HG03196 (cell line): ENCODE measurements around the gene CDRT15L2.
"Not testable (repeated sequence)": the region's sequence is repeated elsewhere in the genome, so short reads cannot be mapped to it uniquely, and the experiment has no call there.

ENCODE experiments used
- ATAC-seq: cut with Tn5 transposase; IDR thresholded peaks from one replicate; pipeline ENCODE4 v1.9.1; 2021; ENCODE audit not compliant: unreplicated experiment

CDRT15L2 gene

DNA sequence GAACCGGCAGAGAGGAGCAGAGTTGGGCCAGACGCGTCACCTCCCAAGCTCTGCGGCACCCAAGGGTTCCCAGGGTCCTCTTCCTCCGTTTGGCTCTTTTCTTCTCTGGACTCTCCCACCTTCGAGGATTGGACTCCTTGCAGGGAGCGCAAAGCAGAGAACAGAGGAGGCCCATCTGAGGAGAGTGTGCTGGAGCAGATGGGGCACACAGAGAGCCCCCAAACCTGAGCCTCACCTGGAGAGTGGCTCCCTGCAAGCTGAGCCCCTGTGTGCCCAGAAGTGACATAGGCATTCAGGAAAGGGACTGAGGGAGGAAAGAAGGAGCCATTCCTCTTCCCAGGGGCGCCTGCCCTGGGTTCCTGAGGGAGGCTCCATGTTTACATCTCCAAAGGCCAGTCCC is 6.3 kb upstream of the CDRT15L2 start:
- ATAC-seq = not testable (repeated sequence)

DNA sequence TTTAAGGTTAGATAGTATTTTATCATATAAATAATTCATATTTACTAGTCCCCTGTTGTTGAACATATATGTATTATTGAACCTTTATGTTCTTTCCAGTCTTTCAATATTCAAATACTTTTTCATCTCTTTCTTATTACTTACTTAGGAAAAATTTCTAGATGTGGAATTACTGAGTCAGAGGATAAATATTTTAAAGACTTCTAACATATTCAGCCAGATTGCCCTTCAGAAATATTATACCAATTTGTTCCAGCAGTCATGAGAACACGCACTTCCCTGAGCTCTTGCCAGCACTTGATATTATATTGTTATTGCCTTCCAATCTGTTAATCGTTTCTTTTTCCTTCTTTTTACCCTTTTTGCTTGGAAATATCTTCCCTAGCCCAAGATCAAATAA is 4.5 kb upstream of the CDRT15L2 start:
- ATAC-seq = not testable (repeated sequence)

DNA sequence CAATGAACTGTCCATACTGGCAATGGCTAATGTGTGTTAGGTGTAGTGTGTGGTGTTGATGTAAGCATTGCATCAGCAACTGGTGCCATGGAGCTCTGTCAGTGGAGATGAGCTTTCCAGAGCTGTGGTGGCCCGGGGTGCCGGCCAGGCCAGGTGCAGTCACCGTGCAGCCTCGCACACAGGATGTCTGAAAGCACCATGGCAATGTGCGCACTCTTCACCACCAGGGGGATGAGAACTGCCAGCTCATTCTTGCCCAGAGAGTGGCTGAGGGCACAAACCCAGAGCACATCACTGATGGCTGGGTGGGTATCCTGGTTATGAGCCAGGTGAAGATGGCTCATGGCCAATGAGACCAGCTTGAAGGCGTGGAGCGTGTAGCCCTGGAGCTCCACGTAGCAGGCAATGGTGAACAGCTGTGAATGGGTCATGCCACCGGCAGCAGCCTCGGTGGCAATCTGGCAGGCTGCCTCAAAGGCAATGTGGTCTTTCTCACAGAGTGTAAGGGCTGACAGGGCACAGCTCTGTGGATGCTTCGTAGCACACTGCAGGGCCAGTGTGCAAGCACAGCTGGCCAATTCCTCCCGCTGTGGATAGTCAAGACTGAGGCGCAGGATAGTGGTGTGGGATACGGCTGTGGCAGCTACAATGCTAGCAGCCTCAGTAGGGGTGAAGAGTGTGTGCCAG is 4.5 kb downstream of the CDRT15L2 start:
- ATAC-seq = not testable (repeated sequence)

DNA sequence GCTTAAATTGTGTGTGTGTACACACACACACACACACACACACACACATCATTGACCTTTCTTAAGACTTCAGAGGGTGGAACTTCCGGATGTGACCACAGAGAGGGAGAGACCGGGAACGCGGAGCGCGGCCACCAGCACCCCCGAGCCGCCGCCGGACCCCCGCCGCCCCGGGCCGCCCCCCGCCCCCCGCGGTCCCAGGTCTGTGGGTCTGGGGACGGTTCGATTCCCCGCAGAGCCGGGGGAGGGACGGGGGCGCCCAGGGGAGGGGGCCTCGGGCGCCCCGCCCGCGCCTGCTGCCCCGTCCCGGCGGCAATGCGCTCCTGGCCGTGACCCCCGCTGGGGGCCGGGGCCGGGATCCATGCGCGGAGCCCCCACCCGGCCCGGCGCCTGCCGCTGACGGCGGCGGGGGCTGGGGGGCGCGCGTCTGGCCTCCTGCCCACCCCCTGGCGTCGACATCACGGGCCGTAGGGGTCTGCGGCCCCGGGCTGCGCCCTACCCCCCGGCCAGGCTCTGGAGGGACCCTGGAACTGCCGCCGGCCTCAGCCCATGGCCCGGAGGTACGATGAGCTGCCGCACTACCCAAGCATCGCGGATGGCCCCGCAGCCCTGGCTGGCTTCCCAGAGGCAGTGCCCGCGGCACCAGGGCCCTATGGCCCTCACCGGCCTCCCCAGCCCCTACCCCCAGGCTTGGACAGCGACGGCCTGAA is 9.4 kb downstream of the CDRT15L2 start:
- not testable (repeated sequence) for ATAC-seq

DNA sequence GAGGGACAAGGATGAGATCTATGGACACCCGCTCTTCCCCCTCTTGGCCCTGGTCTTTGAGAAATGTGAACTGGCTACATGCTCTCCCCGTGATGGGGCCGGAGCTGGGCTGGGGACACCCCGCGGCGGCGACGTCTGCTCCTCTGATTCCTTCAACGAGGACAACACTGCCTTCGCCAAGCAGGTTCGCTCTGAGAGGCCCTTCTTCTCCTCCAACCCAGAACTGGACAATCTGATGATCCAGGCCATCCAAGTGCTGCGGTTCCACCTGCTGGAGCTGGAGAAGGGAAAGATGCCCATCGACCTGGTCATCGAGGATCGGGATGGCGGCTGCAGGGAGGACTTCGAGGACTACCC is 9.9 kb downstream of the CDRT15L2 start:
- not testable (repeated sequence) for ATAC-seq

DNA sequence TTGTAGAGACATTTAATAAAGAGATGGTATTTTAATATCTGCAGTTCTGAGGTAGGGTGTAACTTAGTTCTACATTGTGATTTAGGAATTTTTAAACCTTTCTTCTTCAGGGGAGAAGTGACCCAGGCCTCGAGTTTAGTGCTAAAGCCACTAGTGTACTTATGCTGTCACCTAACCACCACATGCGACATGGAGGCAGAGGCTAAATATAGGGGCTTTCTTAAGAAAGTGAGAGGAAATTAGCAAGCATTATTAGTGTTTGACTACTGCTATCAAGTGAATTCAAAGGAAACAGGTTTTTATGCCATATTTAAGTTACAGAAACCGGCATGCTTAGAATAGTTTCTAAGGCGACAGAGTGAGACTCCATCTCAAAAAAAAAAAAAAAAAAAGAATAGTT is 11.5 kb downstream of the CDRT15L2 start:
- not testable (repeated sequence) for ATAC-seq

DNA sequence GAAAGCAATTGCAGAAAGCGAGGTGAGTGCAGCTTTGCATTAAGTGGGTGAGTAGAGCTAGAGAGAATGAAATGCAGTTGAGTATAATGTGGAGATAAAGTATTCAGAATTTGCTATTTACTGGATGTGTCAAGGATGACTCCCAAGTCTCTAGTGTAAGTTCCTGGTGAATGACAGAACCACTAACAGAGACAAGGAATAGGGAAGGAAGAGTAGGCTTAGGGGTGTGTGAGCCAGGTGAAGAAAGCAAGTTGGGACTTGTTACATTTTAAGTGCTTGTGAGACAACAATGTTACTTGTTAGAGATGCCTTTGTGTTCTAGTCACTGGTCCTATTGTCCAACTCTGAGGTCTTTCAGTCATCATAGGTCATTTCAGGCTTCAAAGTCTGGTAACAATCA is 26.0 kb downstream of the CDRT15L2 start:
- not testable (repeated sequence) for ATAC-seq

DNA sequence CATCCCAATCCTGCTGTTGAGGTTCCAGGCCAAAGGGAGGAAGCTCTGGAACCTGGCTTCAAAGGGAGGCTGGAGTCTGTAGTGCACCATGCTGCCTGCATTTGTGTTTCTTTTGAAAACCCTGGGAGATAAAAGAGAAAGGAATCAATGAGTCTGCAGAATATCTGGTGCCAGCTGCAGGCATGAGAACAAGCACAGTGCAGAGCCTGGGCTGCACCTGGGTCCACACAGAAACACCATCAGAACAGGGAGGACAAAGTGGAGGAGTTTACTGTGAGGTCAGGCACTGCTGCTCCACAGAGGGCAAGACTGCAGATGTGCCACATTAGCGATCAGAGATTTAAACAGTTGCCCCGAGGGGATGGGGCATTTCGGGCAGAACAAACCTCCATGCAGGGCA is 30.0 kb downstream of the CDRT15L2 start:
- not testable (repeated sequence) for ATAC-seq

DNA sequence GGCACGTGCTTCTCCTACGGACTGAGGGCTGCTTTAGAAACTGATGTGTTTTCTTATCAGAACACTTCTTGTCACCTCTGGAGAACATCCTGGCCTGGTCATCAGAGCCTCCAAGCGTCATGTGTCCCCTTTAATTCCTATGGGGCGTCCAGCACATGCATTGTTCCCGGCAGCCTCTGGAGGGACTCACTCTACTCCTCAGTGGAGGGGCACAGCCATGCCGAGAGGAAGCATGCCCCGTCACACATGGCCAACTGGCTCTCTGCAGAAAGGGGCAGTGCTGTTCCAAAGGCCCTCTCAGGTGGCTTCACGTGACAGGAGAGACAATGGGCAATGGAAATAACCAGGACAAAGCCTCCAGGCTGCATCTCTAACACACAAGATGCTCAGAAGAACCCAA is 31.8 kb downstream of the CDRT15L2 start:
- ATAC-seq = no peak

DNA sequence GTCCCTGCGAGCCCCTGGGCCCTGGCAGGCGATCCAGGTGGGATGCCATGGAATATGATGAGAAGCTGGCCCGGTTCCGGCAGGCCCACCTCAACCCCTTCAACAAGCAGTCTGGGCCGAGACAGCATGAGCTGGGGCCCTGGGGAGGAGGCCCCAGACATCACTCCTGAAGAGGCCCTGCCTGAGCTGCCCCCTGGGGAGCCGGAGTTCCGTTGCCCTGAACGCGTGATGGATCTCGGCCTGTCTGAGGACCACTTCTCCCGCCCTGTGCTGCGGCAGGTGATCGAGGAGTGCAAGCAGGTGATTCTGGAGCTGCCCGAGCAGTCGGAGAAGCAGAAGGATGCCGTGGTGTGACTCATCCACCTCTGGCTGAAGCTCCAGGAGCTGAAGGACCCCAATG is 33.1 kb downstream of the CDRT15L2 start:
- ATAC-seq = no peak

DNA sequence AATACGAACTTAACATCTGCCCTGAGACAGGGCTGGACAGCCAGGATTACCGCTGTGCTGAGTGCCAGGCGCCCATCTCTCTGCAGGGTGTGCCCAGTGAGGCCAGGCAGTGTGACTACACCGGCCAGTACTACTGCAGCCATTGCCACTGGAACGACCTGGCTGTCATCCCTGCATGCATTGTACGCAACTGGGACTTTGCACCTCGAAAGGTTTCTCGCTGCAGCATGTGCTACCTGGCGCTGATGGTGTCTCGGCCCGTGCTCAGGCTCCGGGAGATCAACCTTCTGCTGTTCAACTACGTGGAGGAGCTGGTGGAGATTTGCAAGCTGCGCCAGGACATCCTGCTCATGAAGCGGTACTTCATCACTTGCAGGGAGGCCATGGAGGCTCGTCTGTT is 33.7 kb downstream of the CDRT15L2 start:
- no peak for ATAC-seq

DNA sequence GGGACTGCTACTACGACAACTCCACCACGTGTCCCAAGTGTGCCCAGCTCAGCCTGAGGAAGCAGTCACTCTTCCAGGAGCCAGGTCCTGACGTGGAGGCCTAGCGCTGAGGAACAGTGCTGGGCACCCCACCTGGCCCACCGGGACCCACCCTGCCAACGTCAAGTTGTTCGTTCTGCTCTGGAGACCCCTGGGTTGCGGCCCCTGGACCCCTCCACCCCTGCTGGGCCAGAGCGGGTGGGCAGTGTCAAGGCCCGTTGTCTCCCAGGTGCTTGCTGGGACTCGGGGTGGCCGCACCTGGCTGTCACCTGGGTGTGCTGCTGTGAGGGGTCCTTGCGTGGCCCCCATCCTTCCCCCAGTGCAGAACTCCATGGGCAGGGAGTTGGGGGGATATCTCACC is 34.4 kb downstream of the CDRT15L2 start:
- no peak for ATAC-seq

DNA sequence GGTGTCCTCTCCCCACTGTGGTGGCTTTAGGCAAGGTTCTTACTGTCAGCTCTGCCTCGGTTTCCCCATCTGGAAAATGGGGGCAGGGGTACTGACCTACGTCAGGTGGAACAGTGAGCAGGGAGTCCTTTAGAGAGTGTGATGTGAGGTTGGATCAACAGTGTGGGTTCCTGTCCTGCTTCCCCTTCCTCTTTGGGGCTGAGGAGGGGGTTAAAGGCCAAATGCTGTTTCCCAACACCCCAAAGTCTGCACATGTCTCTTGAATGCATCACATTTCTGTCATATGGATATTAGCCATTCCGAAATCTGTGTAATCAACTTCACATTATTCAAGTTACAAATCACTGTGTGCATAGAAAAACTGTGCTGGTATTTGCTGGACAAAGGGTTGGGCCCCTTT is 35.9 kb downstream of the CDRT15L2 start:
- ATAC-seq = not testable (repeated sequence)
